A673 (cell line): ENCODE data around the gene GAB2.

Experiments
- CTCF ChIP-seq: fragments of 300-800, 200-600 bp; sonication (generic); conservative IDR thresholded peaks from 2 replicates; pipeline ENCODE4 v1.5.1; 2017; ENCODE audit warnings: low read depth, mild to moderate bottlenecking, antibody characterized with exemption, low read length, moderate library complexity, mixed read lengths
- EZH2 ChIP-seq: fragments of 200-600 bp; sonication (generic); IDR thresholded peaks from 2 replicates; pipeline ENCODE4 v1.6.1; 2017; ENCODE audit warnings: borderline replicate concordance, low read depth, mild to moderate bottlenecking, mixed read lengths, antibody characterized with exemption, low read length; ENCODE audit not compliant: poor library complexity, severe bottlenecking

GRCh38 chr11:78347956-78348355, 69.7 kb downstream of the GAB2 start:
- TF ChIP-seq CTCF (no peak), EZH2 (no peak)
